ENCODE data around the gene PLA1A.
A peak's percentile ranks its signal among the peaks of the same experiment; 100 is the strongest.

DNA sequence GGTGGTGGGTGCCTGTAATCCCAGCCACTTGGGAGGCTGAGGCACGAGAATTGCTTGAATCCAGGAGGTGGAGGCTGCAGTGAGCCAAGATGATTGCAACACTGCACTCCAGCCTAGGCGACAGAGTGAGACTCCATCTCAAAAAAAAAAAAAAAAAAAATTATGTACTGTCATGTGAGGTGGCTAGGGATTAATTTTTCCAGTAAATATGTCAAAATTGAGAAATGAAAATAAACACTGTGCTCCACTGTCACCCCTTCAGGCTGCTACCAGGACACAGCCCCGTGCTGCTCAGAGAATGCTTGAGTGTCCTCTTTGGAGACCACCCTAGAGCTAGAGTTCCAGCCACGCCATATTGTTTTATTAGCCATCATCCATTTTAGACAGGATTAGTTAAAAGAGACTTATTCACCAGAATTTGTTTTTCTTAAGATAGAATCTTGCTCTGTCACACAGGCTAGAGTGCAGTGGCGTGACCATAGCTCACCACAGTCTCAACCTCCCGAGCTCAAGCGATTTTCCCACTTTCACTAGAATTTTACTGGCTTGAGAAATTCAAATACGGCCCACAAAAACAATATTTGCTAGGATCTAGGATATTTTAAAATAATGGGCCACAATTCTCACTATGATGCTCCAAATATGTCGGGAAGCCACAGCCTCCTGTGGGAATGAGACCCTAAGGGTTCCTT, 38.9 kb upstream of the PLA1A start:
- no peak for TF ChIP-seq GABPA (IDR thresholded peaks at IDR 0.05; ENCODE audit: low read depth)
- no peak for TF ChIP-seq RELA (IDR thresholded peaks at IDR 0.05; ENCODE audit: borderline replicate concordance, partially characterized antibody)
- peak; percentile 89 for TF ChIP-seq YY1 (IDR thresholded peaks at IDR 0.05; ENCODE audit: low read depth, low read length)
- TF ChIP-seq DPF2 (IDR thresholded peaks at IDR 0.05): no peak
- TF ChIP-seq RAD21 (IDR thresholded peaks at IDR 0.05; ENCODE audit: insufficient read depth, low read depth, low read length): no peak
- no peak for TF ChIP-seq MEF2A (IDR thresholded peaks at IDR 0.05; ENCODE audit: insufficient read depth, low read depth, low read length)
- TF ChIP-seq BCL11A (IDR thresholded peaks at IDR 0.05; ENCODE audit: low read depth, low read length): no peak
- TF ChIP-seq, protein P1, sequence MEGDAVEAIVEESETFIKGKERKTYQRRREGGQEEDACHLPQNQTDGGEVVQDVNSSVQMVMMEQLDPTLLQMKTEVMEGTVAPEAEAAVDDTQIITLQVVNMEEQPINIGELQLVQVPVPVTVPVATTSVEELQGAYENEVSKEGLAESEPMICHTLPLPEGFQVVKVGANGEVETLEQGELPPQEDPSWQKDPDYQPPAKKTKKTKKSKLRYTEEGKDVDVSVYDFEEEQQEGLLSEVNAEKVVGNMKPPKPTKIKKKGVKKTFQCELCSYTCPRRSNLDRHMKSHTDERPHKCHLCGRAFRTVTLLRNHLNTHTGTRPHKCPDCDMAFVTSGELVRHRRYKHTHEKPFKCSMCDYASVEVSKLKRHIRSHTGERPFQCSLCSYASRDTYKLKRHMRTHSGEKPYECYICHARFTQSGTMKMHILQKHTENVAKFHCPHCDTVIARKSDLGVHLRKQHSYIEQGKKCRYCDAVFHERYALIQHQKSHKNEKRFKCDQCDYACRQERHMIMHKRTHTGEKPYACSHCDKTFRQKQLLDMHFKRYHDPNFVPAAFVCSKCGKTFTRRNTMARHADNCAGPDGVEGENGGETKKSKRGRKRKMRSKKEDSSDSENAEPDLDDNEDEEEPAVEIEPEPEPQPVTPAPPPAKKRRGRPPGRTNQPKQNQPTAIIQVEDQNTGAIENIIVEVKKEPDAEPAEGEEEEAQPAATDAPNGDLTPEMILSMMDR (IDR thresholded peaks at IDR 0.05 in 2 of 3, conservative IDR thresholded peaks at IDR 0.05 in 1 of 3; ENCODE audit: control insufficient read depth in 2 of 3, extremely low read depth in 1 of 3, insufficient read depth in 1 of 3, low read depth in 3 of 3, low read length in 3 of 3): 0 out of 6 replicates have a peak, but pooled peaks of 1 of the 3 experiments have one; percentile 2
- TF ChIP-seq TAF1 (IDR thresholded peaks at IDR 0.05; ENCODE audit: borderline replicate concordance, low read depth, low read length): 0 out of 2 replicates have a peak, but pooled peaks have one; percentile 16
- no peak for TF ChIP-seq HDAC6 (IDR thresholded peaks at IDR 0.05; ENCODE audit: unreplicated experiment)
- TF ChIP-seq, protein P2, sequence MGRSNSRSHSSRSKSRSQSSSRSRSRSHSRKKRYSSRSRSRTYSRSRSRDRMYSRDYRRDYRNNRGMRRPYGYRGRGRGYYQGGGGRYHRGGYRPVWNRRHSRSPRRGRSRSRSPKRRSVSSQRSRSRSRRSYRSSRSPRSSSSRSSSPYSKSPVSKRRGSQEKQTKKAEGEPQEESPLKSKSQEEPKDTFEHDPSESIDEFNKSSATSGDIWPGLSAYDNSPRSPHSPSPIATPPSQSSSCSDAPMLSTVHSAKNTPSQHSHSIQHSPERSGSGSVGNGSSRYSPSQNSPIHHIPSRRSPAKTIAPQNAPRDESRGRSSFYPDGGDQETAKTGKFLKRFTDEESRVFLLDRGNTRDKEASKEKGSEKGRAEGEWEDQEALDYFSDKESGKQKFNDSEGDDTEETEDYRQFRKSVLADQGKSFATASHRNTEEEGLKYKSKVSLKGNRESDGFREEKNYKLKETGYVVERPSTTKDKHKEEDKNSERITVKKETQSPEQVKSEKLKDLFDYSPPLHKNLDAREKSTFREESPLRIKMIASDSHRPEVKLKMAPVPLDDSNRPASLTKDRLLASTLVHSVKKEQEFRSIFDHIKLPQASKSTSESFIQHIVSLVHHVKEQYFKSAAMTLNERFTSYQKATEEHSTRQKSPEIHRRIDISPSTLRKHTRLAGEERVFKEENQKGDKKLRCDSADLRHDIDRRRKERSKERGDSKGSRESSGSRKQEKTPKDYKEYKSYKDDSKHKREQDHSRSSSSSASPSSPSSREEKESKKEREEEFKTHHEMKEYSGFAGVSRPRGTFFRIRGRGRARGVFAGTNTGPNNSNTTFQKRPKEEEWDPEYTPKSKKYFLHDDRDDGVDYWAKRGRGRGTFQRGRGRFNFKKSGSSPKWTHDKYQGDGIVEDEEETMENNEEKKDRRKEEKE (IDR thresholded peaks at IDR 0.05): no peak

All from GM12878 (cell line).